Mucosa of descending colon (tissue), 3 donors: ENCODE measurements around the gene CARMIL1. TPM values are rescaled to one million over a fixed set of nuclear protein-coding genes. Genes with fewer than 3 reads are reported as not detected.

Experiments
- ATAC-seq: fragments of 200-7000 bp; cut with Tn5 transposase; one replicate; pipeline ENCODE4 v1.9.1; 2020; ENCODE audit warnings: mild to moderate bottlenecking, moderate library complexity
- DNase-seq, 3 donors: peaks; one replicate each; pipeline ENCODE4 v3.0.0-alpha.2; 2020
- H3K36me3 ChIP-seq: fragments of 200-600 bp; one replicate; pipeline ENCODE4 v1.8.0; 2021; ENCODE audit warnings: low read depth, mild to moderate bottlenecking
- H3K4me1 ChIP-seq: fragments of 200-600 bp; one replicate; pipeline ENCODE4 v1.8.0; 2021; ENCODE audit warnings: low read depth, mild to moderate bottlenecking
- H3K4me3 ChIP-seq: fragments of 200-600 bp; one replicate; pipeline ENCODE4 v1.8.0; 2021; ENCODE audit warnings: mild to moderate bottlenecking
- H3K9me3 ChIP-seq: fragments of 200-600 bp; one replicate; pipeline ENCODE4 v1.8.0; 2021; ENCODE audit warnings: mild to moderate bottlenecking
- intact Hi-C, 2 donors: fragments of 100-400 bp; cut with DNase I in 1 of 2; cut with micrococcal nuclease in 1 of 2; formaldehyde crosslinking; loops; one replicate each; pipeline versions ENCODE4 v1.11.0 to v1.11.1; 2022; cut with DNase I, micrococcal nuclease
- total RNA-seq, 3 donors: library from RNA; stranded (reverse); fragmentation: NEBNext Ultra II Directional in 2 of 3; extraction: Animal tissue kit (Norgen Biotek cat#: 25700) in 2 of 3; gene quantifications; one replicate each; pipeline versions ENCODE4 v1.2.1 to v1.2.4, GENCODE V29; 2021 to 2023
- TF ChIP-seq, protein P1 (sequence below): fragments of 200-600 bp; IDR thresholded peaks from one replicate; pipeline ENCODE4 v1.8.0; 2022; ENCODE audit warnings: antibody characterized with exemption, mild to moderate bottlenecking
- donor health status: DM: no; HTN: no; CAD: no; lungs with moderate emphysema.
- donor health status: DM: no; HTN: no; CAD: no.
- donor health status: DM: no; HTN: yes; CAD: no.

Gene CARMIL1
- total RNA-seq, 3 donors from 2014 or later = 21.8 to 61.0 (median 44.8) TPM

DNA sequence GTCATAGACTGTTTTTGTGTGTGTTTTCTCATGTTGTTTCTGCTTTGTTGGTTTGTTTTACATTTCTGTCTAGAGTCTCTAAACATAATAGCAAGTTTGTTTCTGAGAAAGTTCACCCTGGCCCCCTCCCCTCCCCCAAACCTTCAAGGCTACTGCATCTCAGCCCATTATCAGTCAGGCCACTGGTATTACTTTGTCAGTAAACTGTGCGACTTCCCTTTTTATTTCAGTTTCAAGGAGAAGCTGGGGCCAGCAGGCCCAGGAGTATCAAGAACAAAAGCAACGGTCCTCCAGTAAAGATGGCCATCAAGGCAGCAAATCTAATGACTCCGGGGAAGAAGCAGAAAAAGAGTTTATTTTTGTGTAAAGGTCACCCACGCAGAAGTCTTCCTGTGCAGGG is 340.0 kb downstream of the CARMIL1 start:
- DNase-seq = no peak
- intact Hi-C loops = no loop called here
- Histone ChIP-seq H3K9me3 (no peaks in the 10 kb centered on the region), H3K36me3 (no peaks in the 10 kb centered on the region), H3K4me3 (no peak overlapping the region), H3K4me1 (no peaks in the 10 kb centered on the region)
- ATAC-seq = no peak
- TF ChIP-seq, protein P1, sequence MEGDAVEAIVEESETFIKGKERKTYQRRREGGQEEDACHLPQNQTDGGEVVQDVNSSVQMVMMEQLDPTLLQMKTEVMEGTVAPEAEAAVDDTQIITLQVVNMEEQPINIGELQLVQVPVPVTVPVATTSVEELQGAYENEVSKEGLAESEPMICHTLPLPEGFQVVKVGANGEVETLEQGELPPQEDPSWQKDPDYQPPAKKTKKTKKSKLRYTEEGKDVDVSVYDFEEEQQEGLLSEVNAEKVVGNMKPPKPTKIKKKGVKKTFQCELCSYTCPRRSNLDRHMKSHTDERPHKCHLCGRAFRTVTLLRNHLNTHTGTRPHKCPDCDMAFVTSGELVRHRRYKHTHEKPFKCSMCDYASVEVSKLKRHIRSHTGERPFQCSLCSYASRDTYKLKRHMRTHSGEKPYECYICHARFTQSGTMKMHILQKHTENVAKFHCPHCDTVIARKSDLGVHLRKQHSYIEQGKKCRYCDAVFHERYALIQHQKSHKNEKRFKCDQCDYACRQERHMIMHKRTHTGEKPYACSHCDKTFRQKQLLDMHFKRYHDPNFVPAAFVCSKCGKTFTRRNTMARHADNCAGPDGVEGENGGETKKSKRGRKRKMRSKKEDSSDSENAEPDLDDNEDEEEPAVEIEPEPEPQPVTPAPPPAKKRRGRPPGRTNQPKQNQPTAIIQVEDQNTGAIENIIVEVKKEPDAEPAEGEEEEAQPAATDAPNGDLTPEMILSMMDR = no peak

DNA sequence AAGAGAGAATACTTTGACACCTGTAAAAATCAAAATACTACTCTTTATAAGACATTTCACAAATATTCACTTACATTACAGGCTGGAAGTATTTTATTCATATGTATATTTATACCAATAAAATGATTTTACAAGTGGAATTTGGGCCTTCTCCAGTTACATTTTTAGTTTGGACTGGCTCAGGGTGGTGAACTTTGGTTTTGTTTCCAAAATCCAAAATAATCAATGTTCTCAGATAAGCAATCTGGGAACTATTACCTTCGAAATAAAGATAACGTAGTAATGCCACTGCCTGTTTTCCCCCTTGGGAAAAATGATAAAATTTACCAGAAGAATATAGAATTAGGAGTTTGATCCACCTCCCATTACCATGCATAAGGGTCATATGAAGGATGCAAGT is 341.2 kb downstream of the CARMIL1 start:
- TF ChIP-seq, protein P1 = no peak
- no peaks in the 10 kb centered on the region for H3K9me3 ChIP-seq
- H3K36me3 ChIP-seq = no peaks in the 10 kb centered on the region
- no peak for DNase-seq
- no peak overlapping the region for H3K4me3 ChIP-seq
- H3K4me1 ChIP-seq = no peaks in the 10 kb centered on the region
- intact Hi-C loops = no loop called here
- no peak for ATAC-seq

DNA sequence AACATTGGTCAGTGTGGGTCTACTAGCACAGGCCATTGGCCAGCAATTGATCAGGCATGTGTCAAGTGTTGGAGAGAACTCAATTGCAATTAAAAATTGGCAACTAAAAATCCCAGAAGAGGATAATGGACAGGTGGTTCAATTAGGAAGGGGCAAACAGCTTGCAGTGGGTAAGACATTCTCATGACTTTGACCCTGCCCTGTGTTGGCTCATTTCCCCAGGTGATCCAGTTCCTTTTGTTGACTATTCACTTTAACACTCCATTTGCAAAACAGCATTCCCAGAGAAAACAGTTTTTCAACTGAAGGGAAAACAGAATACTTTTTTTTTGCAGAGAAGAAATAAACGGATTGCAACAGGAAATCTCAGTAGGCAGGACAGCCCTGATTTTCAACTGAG is 343.9 kb downstream of the CARMIL1 start:
- DNase-seq = no peak
- intact Hi-C loops = no loop called here
- Histone ChIP-seq H3K4me3 (no peak overlapping the region), H3K4me1 (no peaks in the 10 kb centered on the region), H3K9me3 (no peaks in the 10 kb centered on the region), H3K36me3 (no peaks in the 10 kb centered on the region)
- ATAC-seq = no peak
- TF ChIP-seq, protein P1 = no peak

DNA sequence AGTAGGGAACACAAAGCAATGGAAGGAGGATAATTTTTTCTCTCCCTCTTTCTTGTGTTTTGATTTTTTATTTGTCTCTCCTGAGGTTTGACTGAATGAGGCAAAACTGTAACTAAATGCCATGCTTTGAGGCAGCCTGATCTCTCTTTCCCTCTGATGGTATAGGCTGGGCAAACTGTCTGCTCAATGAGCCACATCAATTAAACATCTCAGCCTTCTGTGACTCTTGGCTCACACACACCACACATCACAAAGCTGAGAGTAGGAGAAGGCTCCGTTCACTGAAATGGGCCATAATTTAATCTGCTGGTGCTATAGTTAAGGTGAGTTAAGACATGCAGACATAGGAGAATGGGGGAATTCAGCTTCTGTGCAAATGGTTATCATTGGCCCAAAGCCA is 344.7 kb downstream of the CARMIL1 start:
- DNase-seq = no peak
- no peaks in the 10 kb centered on the region for H3K4me1 ChIP-seq
- TF ChIP-seq, protein P1 = no peak
- H3K9me3 ChIP-seq = no peaks in the 10 kb centered on the region
- H3K4me3 ChIP-seq = no peak overlapping the region
- no peaks in the 10 kb centered on the region for H3K36me3 ChIP-seq
- intact Hi-C loops = no loop called here
- ATAC-seq = no peak

DNA sequence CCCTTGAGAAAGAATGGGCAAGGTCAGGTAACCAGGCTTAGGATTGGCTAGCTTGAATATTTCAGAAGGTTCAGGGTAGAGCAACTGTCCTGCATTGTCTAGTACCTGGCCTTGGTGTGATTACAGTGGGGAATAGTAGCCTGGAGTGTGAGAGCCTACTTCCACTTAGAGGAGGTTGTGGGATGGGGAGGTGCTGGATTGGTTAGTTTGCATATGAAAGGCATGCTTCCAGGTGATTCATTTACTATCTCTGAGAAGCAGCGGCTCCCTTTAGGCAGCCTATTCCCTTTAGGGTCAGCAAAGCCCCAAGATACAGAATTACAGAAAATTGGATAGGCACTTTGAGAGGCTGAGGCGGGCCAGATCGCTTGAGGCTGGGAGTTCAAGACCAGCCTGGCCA is 347.8 kb downstream of the CARMIL1 start:
- H3K9me3 ChIP-seq = no peaks in the 10 kb centered on the region
- H3K4me3 ChIP-seq = no peak overlapping the region
- intact Hi-C loops = no loop called here
- no peaks in the 10 kb centered on the region for H3K36me3 ChIP-seq
- TF ChIP-seq, protein P1 = no peak
- no peaks in the 10 kb centered on the region for H3K4me1 ChIP-seq
- ATAC-seq (no peak), DNase-seq (no peak)
